Medulla oblongata (tissue), 1 donor: Measurements from ENCODE around the gene ABTB1.
A peak's percentile ranks its signal among the peaks of the same experiment; 100 is the strongest.
"Not testable (repeated sequence)": the region's sequence is repeated elsewhere in the genome, so short reads cannot be mapped to it uniquely, and the experiment has no call there.

ENCODE experiments used
- DNase-seq: peaks from one replicate; pipeline ENCODE4 v3.0.0-alpha.2; 2015; ENCODE audit errors: extremely low spot score

Gene ABTB1

DNA sequence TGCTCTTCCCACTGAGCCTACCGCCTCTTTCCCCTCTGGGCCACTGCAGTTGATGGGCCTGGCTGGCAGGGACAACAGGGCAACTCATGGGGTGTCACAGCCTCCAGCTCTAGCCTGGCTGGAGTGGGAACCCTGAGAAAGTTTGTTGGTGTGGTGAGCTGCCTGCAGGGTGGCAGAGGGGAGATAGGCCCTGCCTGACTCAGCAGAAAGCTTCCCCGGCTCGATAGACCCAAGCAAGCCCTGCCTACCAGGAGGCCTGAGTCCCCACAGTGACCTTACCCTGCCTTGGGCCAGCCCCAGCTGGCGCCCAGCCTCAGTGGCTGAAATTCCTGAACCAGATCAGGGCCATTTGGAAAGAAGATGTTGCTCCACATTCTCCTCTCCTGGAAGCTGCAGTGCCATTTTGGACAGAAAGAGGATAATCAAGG is 29.4 kb downstream of the ABTB1 start:
- no peak for DNase-seq

- DNase-seq: not testable (repeated sequence)
Measured at GRCh38 chr3:127704840-127705239, 32.1 kb downstream of the ABTB1 start.

DNA sequence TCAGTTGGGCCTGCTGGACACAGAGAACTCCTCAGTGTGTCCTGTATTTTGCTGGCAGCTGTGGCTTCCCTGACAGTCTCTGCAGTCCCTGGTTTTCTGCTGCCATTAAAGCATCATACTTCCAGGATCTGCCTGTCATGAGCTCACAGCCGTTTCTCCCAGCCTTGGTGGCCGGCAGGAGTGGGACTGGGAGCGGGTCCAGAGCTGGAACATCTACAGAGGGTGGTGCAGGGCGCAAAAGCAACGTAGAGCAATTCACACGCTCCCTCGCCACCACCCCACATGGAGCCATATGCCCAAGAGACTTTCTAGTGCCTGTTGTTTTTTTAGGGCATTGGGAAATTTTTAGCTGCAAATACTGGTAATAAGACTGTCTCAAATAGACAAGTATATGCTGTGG is 33.6 kb downstream of the ABTB1 start:
- DNase-seq: no peak

DNA sequence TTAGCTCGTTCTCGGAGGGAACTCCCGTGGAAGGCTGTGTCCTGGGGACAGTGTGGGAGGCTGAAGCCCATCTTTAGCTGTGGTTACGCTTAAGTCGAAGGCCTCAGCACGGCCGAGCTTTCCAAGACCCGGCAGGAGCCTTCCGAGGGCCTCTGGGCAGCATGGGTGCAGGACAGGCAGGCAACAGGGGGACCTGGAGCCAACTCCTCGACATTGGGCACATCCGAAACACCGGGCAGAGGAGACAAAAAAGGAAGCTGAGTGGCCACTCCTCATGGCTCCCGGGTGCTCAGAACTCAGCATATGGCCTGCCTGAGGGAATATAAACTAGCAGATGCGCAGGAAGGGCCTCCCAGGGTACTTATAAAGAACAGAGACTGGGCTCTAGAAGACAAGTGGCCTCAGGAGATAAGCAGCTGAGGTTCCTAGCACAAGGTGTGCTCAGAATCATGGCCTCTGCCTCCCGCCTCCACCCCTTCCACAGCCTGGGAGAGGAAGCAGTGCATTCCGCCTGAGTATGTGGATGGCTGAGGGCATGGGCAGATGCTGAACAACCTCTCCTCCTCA is 34.1 kb downstream of the ABTB1 start:
- no peak for DNase-seq

DNA sequence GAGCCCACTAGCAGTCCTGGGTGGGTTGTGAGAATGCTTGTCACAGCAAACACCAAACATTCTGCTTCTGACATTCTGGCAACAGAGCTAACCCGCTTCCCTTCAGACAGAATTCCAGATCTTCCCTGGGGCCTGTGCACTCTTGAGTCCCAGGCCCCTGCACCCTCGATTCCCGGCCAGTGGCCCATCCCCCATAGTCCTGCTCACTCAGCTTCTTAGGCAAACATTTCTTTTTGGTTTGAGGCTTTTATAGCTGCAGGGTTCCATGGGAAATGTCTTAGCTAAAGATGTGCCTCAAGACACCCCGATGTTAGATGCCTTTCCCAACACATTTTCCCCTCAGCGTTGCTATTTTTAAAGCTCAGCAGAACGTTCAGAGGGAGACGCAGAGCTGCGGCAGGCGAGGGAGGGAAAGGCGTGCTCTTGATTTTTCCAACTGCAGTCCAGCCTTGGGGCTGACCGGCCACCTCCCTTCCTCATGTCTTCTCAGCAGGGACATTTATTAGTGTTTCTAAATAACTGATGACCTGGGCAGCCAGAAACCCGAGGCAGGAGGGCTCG is 35.2 kb downstream of the ABTB1 start:
- DNase-seq: no peak

DNA sequence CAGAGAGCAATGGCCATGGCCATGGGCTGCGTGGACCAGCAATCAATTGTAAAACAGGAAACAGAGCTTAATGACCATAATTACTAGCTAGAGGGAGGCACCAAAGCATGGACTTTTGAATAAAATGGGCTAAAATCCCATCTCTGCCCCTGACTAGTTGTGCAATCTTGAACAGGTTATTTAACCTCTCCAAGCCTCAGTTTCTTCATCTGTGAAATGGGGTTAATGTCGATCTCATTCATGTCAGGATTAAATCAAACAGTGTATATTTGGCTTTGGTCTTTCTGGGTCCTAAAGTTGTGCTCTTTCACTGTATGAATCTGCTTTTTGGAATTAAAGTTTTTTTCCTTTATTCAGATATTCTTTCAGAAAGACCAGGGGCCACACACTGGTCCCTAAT is 36.1 kb downstream of the ABTB1 start:
- no peak for DNase-seq

GRCh38 chr3:127709320-127710060 is 36.7 kb downstream of the ABTB1 start:
- no peak for DNase-seq

DNA sequence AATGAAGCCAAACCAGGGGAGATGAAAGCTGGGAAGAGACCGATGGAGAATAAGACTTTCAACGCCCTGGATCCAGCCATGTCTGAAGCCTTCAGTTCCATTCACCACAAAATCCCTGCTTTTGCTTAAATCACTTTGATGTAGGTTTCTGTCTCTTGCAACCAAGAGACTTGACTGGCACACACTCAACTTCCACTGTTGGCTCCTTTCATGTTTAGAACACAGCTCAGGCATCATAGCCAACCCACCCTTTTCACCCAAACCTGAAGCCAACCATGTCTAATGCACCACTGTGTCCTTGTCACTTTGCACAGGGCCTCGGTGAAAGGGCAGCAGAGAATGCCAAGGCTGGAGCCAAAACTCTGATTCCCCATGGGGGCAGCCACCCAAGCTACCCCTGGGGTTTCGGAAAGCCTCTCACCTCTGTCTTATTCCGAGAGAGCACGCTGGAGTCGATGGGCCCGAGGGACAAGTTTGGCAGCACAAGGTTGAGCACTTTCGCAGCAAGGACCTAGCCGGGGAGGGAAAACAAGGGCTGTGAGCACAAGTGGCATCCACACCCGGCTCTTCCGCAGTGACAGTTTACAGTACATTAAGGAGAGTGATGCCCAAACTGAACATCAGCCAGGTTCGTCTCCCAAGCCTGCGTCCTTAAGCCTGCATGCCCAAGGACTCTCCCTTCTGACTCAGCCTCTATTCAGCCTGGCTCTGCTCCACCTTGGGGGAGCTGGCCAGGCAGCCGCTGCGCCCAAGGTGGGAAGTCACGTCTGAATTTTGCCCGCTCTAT is 37.6 kb downstream of the ABTB1 start:
- DNase-seq: no peak

- no peak for DNase-seq
Measured at GRCh38 chr3:127711021-127711695, 38.4 kb downstream of the ABTB1 start.

GRCh38 chr3:127711896-127712295 is 39.1 kb downstream of the ABTB1 start:
- no peak for DNase-seq

DNA sequence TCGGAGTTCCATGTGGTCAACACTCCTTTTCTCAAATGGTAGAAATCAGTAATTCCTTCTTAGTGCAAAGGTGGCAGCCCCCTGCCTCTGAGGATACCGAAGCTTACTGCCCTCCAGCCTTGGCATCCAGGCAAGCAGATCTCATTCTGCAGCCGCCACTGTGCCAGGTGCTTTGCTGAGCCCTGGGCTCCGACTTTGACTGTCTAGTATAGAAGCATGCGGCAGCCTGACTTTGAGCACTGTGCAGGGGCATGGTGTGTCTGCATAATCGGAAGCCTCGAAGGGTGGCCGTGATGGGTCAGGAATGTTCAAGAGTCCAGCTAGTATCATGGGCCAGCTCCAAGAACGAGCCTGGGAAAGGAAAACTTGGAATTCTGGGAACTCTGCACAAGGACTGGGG is 39.7 kb downstream of the ABTB1 start:
- no peak for DNase-seq

GRCh38 chr3:127712881-127713771 is 40.4 kb downstream of the ABTB1 start:
- no peak for DNase-seq

GRCh38 chr3:127714125-127714571 is 41.4 kb downstream of the ABTB1 start:
- DNase-seq: no peak

DNA sequence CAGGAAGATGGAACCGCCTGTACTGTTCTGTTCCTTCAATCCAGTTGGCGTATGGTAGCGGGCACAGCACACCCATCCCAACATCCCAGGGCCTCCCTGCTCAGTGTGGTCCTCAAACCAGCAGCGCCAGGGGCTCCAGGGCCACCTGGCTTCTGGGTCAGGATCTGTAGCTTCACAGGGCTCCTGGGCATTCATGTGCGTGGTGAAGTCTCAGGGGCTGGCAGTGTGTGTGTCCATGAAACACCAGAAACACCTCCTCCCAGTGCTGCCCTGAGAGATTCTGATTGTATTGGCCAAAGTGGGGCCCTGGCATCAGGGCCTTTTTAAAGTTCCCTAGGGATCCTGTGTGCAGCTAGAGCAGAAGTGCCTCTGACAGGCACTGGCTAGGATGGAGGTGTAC is 42.1 kb downstream of the ABTB1 start:
- no peak for DNase-seq

DNA sequence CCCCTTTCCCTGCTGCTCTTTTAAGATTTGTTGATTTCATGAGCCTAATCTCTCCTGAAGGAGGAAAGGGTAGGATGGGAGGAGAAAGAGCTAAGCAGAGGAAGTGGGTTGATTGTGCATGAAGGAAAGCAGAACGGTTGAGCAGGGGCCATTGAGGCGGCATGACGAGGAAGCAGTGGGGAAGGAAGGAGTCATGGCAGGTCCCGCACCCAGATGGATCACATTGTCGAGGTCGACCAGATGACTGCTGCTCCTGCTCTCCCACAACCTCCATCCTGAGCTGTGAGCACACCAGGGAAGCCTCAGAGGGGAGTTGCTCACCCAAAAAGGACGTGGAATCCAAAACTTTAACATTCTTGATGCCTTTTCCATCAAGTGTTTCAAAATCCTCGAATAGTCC is 42.8 kb downstream of the ABTB1 start:
- no peak for DNase-seq

- DNase-seq: peak; percentile 29
Measured at GRCh38 chr3:127716384-127716783, 43.6 kb downstream of the ABTB1 start.

- peak; percentile 33 for DNase-seq
Measured at GRCh38 chr3:127717357-127718244, 44.8 kb downstream of the ABTB1 start.

- no peak for DNase-seq
Measured at GRCh38 chr3:127718245-127718915, 45.6 kb downstream of the ABTB1 start.

DNA sequence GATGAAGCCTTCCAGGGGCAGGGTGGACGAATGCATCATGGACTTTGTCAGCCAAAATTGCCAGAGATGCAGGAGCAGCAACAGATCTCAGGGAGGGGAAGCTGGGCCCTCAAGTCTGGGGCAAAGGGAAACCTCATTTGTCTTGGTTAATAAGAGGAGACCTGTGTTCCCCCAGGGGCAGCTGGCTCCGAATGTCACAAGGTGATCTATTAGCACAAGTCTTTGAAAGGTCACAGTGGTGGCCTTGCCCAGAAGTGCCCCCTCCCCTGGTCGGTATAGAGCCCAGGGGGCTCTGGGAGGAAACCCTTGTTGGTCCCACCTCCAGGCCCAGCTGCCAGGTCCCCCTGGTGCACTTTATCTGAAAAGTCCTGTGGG is 46.2 kb downstream of the ABTB1 start:
- no peak for DNase-seq
